Kidney (tissue), 14 donors: ENCODE results near the gene FIBCD1. TPM values are rescaled to one million over a fixed set of nuclear protein-coding genes. Genes with fewer than 3 reads are reported as not detected.
A peak's percentile ranks its signal among the peaks of the same experiment; 100 is the strongest.

Experiments used
- DNase-seq, 5 donors: peaks; one replicate each; pipeline ENCODE4 v3.0.0-alpha.2; 2013 to 2020
- FAIRE-seq: peaks from 2 replicates; lab custom pipeline; 2012; peaks lifted over from hg19 to GRCh38; lab: Jason Lieb, UNC
- H3K27ac ChIP-seq, 2 donors: one replicate each; pipeline ENCODE4 v1.7.0; 2013; ENCODE audit warnings: low read depth in 2 of 2, low read length in 2 of 2, inconsistent platforms in 1 of 2
- H3K27me3 ChIP-seq: one replicate; pipeline ENCODE4 v1.7.1; 2013; ENCODE audit warnings: low read length, inconsistent platforms; ENCODE audit not compliant: control insufficient read depth, insufficient read depth
- H3K36me3 ChIP-seq, 3 donors: one replicate each; pipeline versions ENCODE4 v1.7.0 to v1.7.1; 2013; ENCODE audit warnings: low read length in 3 of 3, control low read depth in 1 of 3, inconsistent platforms in 1 of 3; ENCODE audit not compliant: insufficient read depth in 3 of 3, control insufficient read depth in 2 of 3
- H3K4me1 ChIP-seq, 3 donors: one replicate each; pipeline versions ENCODE4 v1.7.0 to v1.7.1; 2013; ENCODE audit warnings: low read length in 3 of 3, inconsistent platforms in 1 of 3, low read depth in 1 of 3; ENCODE audit not compliant: control insufficient read depth in 2 of 3, insufficient read depth in 2 of 3
- H3K4me3 ChIP-seq, 3 donors: one replicate each; pipeline versions ENCODE4 v1.7.0 to v1.8.1; 2013; ENCODE audit warnings: low read length in 3 of 3, control low read depth in 1 of 3, inconsistent platforms in 1 of 3
- H3K9ac ChIP-seq, 3 donors: one replicate each; pipeline versions ENCODE4 v1.7.0 to v1.7.1; 2013; ENCODE audit warnings: low read length in 3 of 3, control low read depth in 1 of 3, inconsistent platforms in 1 of 3
- H3K9me3 ChIP-seq, 3 donors: one replicate each; pipeline versions ENCODE4 v1.7.0 to v1.7.1; 2013; ENCODE audit warnings: low read length in 3 of 3, control low read depth in 1 of 3, inconsistent platforms in 1 of 3; ENCODE audit not compliant: control insufficient read depth in 2 of 3, insufficient read depth in 1 of 3
- CTCF ChIP-seq: IDR thresholded peaks from 3 replicates; pipeline ENCODE4 v1.5.1; 2012; ENCODE audit warnings: mild to moderate bottlenecking, moderate library complexity, borderline replicate concordance; ENCODE audit not compliant: insufficient read depth; ENCODE audit errors: extremely low read depth
- intact Hi-C: fragments of 100-400 bp; cut with DNase I; formaldehyde crosslinking; loops from one replicate; pipeline ENCODE4 v1.11.1; 2022
- polyA plus RNA-seq: library from polyadenylated mRNA; stranded (reverse); fragments of 350-450 nt; fragmentation: Illumina TruSeq; extraction: RNeasy Lipid Tissue Mini Kit (QIAGEN cat#74804); gene quantifications from one replicate; pipeline ENCODE4 v1.2.3, GENCODE V29; 2014; ENCODE audit warnings: low read depth, low replicate concordance; ENCODE audit not compliant: insufficient read depth
- total RNA-seq: library from RNA; stranded (reverse); fragmentation: NEBNext Ultra II Directional; extraction: Animal tissue kit (Norgen Biotek cat#: 25700); gene quantifications from one replicate; pipeline ENCODE4 v1.2.1, GENCODE V29; 2021
- donor health status: control.
- donor health status: control.
- donor health status: control.
- donor health status: control.
- donor health status: control.
- donor health status: DM: yes; HTN: yes; CAD: no.
- donor health status: Normal renal cell carcinoma (clear cell type).

The FIBCD1 gene
- total and polyA plus RNA-seq, 2 donors from 2014 or later = 0.25 TPM; not detected in 1

- no peak overlapping the region for H3K27ac ChIP-seq
- FAIRE-seq (no peak), DNase-seq (no peak)
- no peaks in the 10 kb centered on the region for H3K36me3 ChIP-seq
- no peaks in the 10 kb centered on the region for H3K9me3 ChIP-seq
- no peak overlapping the region for H3K9ac ChIP-seq
- peaks cover 0 to 2% (median 0%) of the 10 kb centered on the region in 3 donors for H3K4me1 ChIP-seq
- intact Hi-C loops = loop anchor here (10.0 kb wide), 1 partner anchor 231 kb away; no protein-coding TSS in a partner anchor
- peaks cover 13% of the 10 kb centered on the region for H3K27me3 ChIP-seq
- no peak overlapping the region for H3K4me3 ChIP-seq
- no peak for TF ChIP-seq CTCF
Measured at GRCh38 chr9:130935648-130936271, 3.3 kb downstream of the FIBCD1 start.

- Histone ChIP-seq H3K4me3 (no peak overlapping the region), H3K9ac (no peak overlapping the region), H3K36me3 (no peaks in the 10 kb centered on the region), H3K9me3 (no peaks in the 10 kb centered on the region), H3K27ac (no peak overlapping the region), H3K27me3 (peaks cover 8% of the 10 kb centered on the region), H3K4me1 (no peaks in the 10 kb centered on the region)
- FAIRE-seq (no peak), DNase-seq (peak in 1 of 5 donors; percentile 45)
- intact Hi-C loops = loop anchor here (10.0 kb wide), 1 partner anchor 230 kb away; no protein-coding TSS in a partner anchor
- no peak for TF ChIP-seq CTCF
Measured at GRCh38 chr9:130934702-130935647, 4.1 kb downstream of the FIBCD1 start.

GRCh38 chr9:130934246-130934645 is 4.8 kb downstream of the FIBCD1 start:
- intact Hi-C loops = loop anchor here (10.0 kb wide), 1 partner anchor 229 kb away; no protein-coding TSS in a partner anchor
- Histone ChIP-seq H3K27me3 (peaks cover 8% of the 10 kb centered on the region), H3K4me3 (no peak overlapping the region), H3K4me1 (no peaks in the 10 kb centered on the region), H3K27ac (no peak overlapping the region), H3K36me3 (no peaks in the 10 kb centered on the region), H3K9me3 (no peaks in the 10 kb centered on the region), H3K9ac (no peak overlapping the region)
- FAIRE-seq = no peak
- TF ChIP-seq CTCF = no peak
- DNase-seq = peak in 1 of 5 donors; percentile 70
